ENCODE data around the gene SPDYE4. TPM values are rescaled to one million over a fixed set of nuclear protein-coding genes. Genes with fewer than 3 reads are reported as not detected.

The SPDYE4 gene
- total and polyA plus RNA-seq, 2 experiments from 2014 or later = not detected

Other genes with a start within 250 kb of the SPDYE4 start
- gene MYH10, start 127.8 kb downstream of the SPDYE4 start, total RNA-seq (2014; rRNA removed; shearing (Covaris generic)) = 230 and 246 TPM in 2 replicates
- 78.1 and 89.5 TPM in 2 replicates for gene MYH10, start 127.8 kb downstream of the SPDYE4 start, polyA plus RNA-seq (2016; fragmentation: Nextera tagmentation; extraction: Ambion mirVana)
- not detected in 2 replicates for gene CCDC42, start 13.7 kb downstream of the SPDYE4 start, total RNA-seq (2014; rRNA removed; shearing (Covaris generic))
- not detected in 2 replicates for gene CCDC42, start 13.7 kb downstream of the SPDYE4 start, polyA plus RNA-seq (2016; fragmentation: Nextera tagmentation; extraction: Ambion mirVana)
- 1.9 and 2.8 TPM in 2 replicates for gene MFSD6L, start 40.8 kb upstream of the SPDYE4 start, total RNA-seq (2014; rRNA removed; shearing (Covaris generic))
- 0.52 and 1.4 TPM in 2 replicates for gene MFSD6L, start 40.8 kb upstream of the SPDYE4 start, polyA plus RNA-seq (2016; fragmentation: Nextera tagmentation; extraction: Ambion mirVana)
- gene PIK3R6, start 109.1 kb upstream of the SPDYE4 start, total RNA-seq (2014; rRNA removed; shearing (Covaris generic)) = 0.24 TPM in 1 of 2 replicates, not detected in the other
- gene PIK3R6, start 109.1 kb upstream of the SPDYE4 start, polyA plus RNA-seq (2016; fragmentation: Nextera tagmentation; extraction: Ambion mirVana) = 0.11 and 0.14 TPM in 2 replicates
- gene PIK3R5, start 207.2 kb upstream of the SPDYE4 start, total RNA-seq (2014; rRNA removed; shearing (Covaris generic)) = 6.7 and 9.4 TPM in 2 replicates
- 1.4 and 1.7 TPM in 2 replicates for gene PIK3R5, start 207.2 kb upstream of the SPDYE4 start, polyA plus RNA-seq (2016; fragmentation: Nextera tagmentation; extraction: Ambion mirVana)